C4-2B (cell line): ENCODE results near the gene CCDC186.
"Not testable (repeated sequence)": the region's sequence is repeated elsewhere in the genome, so short reads cannot be mapped to it uniquely, and the experiment has no call there.

ENCODE experiments used
- H3K27ac ChIP-seq: fragments of 450-650 bp; 2 replicates; pipeline ENCODE4 v1.5.1; 2017
- CTCF ChIP-seq: fragments of 450-650 bp; conservative IDR thresholded peaks from 2 replicates; pipeline ENCODE4 v1.5.1; 2017; ENCODE audit warnings: mild to moderate bottlenecking
- ZFX ChIP-seq: fragments of 450-650 bp; IDR thresholded peaks from 2 replicates; pipeline ENCODE4 v1.6.1; 2017

The CCDC186 gene

GRCh38 chr10:114167985-114168384, 6.0 kb downstream of the CCDC186 start:
- no peak overlapping the region for H3K27ac ChIP-seq
- TF ChIP-seq CTCF (no peak), ZFX (no peak)

- H3K27ac ChIP-seq = peak overlapping the region; percentile 47
Measured at GRCh38 chr10:114166494-114166893, 7.5 kb downstream of the CCDC186 start.

GRCh38 chr10:114166043-114166442, 8.0 kb downstream of the CCDC186 start:
- peak overlapping the region; percentile 83 for H3K27ac ChIP-seq
- TF ChIP-seq ZFX (no peak), CTCF (no peak)

More at GRCh38 chr10:114166494-114166893, 7.5 kb downstream of the CCDC186 start:
- no peak for TF ChIP-seq ZFX
- no peak for TF ChIP-seq CTCF

- TF ChIP-seq CTCF (no peak), ZFX (no peak)
Measured at GRCh38 chr10:114163062-114163461, 10.9 kb downstream of the CCDC186 start.

GRCh38 chr10:114157912-114158311, 16.1 kb downstream of the CCDC186 start:
- H3K27ac ChIP-seq = no peak overlapping the region
- no peak for TF ChIP-seq ZFX
- TF ChIP-seq CTCF = no peak; the same call in 1 of the 2 replicates

More at GRCh38 chr10:114163062-114163461, 10.9 kb downstream of the CCDC186 start:
- H3K27ac ChIP-seq = no peak overlapping the region

- no peak for TF ChIP-seq CTCF
- no peak for TF ChIP-seq ZFX
- H3K27ac ChIP-seq = no peak overlapping the region
Measured at GRCh38 chr10:114151892-114152291, 22.1 kb downstream of the CCDC186 start.

- TF ChIP-seq CTCF (no peak), ZFX (no peak)
- H3K27ac ChIP-seq = no peak overlapping the region
Measured at GRCh38 chr10:114151486-114151885, 22.5 kb downstream of the CCDC186 start.

- H3K27ac ChIP-seq = not testable (repeated sequence)
Measured at GRCh38 chr10:114149476-114149875, 24.5 kb downstream of the CCDC186 start.
